ENCODE measurements around the gene CABCOCO1.
A peak's percentile ranks its signal among the peaks of the same experiment; 100 is the strongest.

The CABCOCO1 gene

GRCh38 chr10:61792097-61792716 is 129.5 kb downstream of the CABCOCO1 start:
- no peak overlapping the region for H3K4me3 ChIP-seq (ENCODE audit: low read length)
- no peak for TF ChIP-seq CTCF (conservative IDR thresholded peaks at IDR 0.05; ENCODE audit: low read depth, low read length)
- DNase-seq (ENCODE audit: low read depth), result no peak

- H3K4me3 ChIP-seq (ENCODE audit: low read length), result no peak overlapping the region
- no peak for TF ChIP-seq CTCF (conservative IDR thresholded peaks at IDR 0.05; ENCODE audit: low read depth, low read length)
- no peak for DNase-seq (ENCODE audit: low read depth)
These were observed 130.2 kb downstream of the CABCOCO1 start for GRCh38 chr10:61792921-61793320.

- no peak for TF ChIP-seq CTCF (conservative IDR thresholded peaks at IDR 0.05; ENCODE audit: low read depth, low read length)
- no peak overlapping the region for H3K4me3 ChIP-seq (ENCODE audit: low read length)
- DNase-seq (ENCODE audit: low read depth), result peak; percentile 53
These were observed 131.3 kb downstream of the CABCOCO1 start for GRCh38 chr10:61793760-61794703.

- DNase-seq (ENCODE audit: low read depth), result no peak
- H3K4me3 ChIP-seq (ENCODE audit: low read length), result no peak overlapping the region
- TF ChIP-seq CTCF (conservative IDR thresholded peaks at IDR 0.05; ENCODE audit: low read depth, low read length), result no peak
These were observed 132.4 kb downstream of the CABCOCO1 start for GRCh38 chr10:61795147-61795546.

GRCh38 chr10:61795551-61795950 is 132.8 kb downstream of the CABCOCO1 start:
- TF ChIP-seq CTCF (conservative IDR thresholded peaks at IDR 0.05; ENCODE audit: low read depth, low read length), result peak; percentile 22
- DNase-seq (ENCODE audit: low read depth), result no peak
- H3K4me3 ChIP-seq (ENCODE audit: low read length), result no peak overlapping the region

GRCh38 chr10:61796785-61797184 is 134.1 kb downstream of the CABCOCO1 start:
- no peak for DNase-seq (ENCODE audit: low read depth)
- no peak for TF ChIP-seq CTCF (conservative IDR thresholded peaks at IDR 0.05; ENCODE audit: low read depth, low read length)
- H3K4me3 ChIP-seq (ENCODE audit: low read length), result no peak overlapping the region

Data from retinal pigment epithelial cell (primary cell).